Measurements from ENCODE around the gene CD58.
"Not testable (repeated sequence)": the region's sequence is repeated elsewhere in the genome, so short reads cannot be mapped to it uniquely, and the experiment has no call there.

Gene CD58

GRCh38 chr1:116593401-116593800 lies 22.6 kb upstream of the CD58 start:
- not testable (repeated sequence) for DNase-seq (ENCODE audit: low spot score)

DNA sequence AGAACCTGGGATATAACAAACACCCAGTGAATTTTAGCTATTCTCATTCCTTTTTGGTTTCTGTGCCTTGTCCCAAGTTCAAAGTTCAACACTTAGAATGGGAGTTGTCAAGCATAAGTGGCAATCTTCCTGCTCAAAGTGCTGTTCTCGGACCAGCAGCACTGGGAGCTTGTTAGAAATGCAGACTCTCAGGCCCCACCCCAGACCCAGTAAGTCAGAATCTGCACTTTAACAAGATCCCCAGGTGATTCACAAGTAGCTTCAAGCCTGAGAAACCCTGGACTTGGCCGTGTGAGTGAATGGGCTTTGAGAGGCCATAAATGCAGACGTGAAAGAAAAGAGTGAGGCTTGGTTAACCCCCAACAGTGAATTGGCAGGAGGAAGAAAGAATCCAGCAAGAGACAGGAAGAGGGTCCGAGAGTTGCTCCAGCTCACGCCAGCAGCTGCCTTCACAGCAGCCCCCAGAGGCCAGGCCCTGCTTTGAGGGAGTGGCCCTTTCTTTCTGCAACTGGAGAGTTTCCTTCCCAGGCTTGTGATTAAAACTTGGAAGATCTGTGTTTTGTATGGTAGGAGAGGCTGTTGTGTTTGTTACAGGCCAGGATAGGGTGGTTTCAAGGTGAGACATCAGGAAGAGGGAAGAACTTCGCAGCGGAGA lies 21.3 kb upstream of the CD58 start:
- DNase-seq (ENCODE audit: low spot score), result not testable (repeated sequence)

DNA sequence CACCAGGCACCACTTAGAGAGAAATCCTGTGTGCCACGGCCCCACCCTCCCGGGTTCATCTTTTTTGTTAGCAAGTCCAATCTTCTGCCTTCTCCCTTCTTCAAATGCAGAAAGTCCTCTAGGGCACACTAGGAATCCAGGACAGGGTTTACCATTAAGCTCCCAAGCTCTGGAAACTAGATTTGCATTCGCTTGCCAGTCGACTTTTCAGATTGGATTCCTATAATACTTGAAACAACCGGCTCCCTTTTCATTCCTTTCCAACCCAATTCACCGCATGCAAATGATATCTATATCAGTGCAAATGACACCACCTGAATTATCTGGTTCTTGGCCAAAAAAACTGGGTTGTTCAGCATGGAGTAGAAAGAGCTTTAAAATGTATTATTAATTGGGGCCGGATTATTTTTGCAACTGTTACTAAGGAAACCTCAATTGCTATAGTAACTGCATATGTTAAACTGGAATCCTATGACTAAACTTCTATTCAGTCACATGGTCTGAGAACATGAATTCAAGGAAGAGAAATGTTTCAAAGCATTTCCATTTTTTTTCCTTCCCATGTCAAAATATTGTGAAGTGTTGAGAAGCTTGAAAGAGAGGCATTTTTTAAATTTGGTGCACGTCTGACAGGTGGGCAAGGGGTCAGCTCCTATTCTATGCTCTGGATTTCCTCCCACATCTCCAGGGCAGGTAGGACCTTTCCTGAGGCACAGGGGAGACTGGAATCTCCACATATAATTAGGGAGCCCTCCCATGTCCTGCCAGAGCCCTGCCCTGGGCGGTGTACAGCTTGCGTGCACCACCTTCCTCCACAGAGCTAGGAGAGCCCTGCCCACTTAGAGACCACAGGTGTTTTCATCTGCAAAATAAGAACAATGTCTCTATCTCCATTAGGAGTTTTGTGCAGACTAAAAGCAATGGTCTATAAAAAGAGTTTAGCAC lies 20.5 kb upstream of the CD58 start:
- DNase-seq (ENCODE audit: low spot score), result not testable (repeated sequence)

DNA sequence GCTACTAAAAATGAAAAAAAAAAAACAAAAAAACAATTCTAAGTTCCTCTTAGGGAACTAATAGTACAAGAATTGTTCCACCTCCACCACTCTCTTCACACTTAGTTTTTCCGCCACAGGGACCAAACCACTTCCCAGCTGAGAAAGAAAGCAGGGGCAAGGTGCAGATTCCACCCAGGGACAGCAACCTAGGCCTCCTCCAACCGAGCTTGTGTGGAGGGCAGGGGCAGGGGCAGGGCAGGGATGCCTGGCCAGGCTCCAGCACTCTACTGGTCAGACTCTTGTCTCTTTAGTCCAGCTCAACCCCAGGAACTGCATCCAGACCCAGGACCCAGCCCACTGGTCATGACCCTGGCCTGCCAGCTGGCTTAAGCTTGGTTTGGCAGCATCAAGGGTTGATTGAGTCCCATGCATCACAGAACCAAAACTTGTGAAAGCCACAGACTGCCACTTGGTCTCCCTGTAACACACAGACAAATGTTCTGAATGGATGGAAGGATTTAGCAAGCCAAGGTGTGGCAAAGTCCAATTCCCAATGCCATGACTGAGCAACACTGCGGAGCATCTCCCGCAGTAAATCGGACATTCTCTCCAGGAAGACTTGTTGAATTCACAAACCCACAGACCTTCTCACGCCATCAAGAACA lies 19.7 kb upstream of the CD58 start:
- DNase-seq (ENCODE audit: low spot score), result not testable (repeated sequence)

- not testable (repeated sequence) for DNase-seq (ENCODE audit: low spot score)
Measured at GRCh38 chr1:116589101-116589735, 18.4 kb upstream of the CD58 start.

DNA sequence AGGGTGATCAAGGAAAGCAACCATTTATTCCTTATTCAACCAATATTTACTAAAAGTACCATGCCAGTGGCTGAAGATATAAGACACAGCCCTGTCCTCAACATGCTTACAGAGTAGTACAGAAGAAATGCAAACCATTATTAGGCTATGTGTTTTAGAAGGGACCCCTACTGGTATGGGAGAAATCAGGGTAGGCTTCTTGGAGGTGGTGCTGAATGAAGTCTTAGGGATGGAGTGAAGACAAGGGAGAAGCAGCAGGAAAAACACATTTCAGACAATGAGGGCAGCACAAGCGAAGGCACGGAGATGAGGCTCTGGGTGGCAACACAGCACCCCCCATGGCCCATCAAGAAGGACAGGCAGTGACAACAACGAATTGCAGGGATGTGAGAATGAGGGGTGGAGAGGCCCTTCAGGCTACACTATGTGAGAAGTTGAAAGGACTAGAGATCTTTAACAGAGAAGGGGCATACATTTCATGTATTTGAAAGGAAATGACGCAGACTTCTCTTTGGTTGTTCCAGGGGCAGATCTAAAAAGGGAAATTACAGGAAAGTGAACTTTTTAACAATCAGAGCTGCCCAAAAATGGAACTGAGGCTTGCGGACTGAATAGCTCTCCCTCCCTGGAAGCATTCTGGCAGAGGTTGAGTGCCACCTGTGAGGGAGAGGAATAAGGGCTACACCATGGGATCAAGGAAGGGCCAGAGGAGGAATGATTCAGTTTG lies 16.8 kb upstream of the CD58 start:
- DNase-seq (ENCODE audit: low spot score), result no peak

- DNase-seq (ENCODE audit: low spot score), result no peak
Measured at GRCh38 chr1:116586741-116587143, 15.9 kb upstream of the CD58 start.

DNA sequence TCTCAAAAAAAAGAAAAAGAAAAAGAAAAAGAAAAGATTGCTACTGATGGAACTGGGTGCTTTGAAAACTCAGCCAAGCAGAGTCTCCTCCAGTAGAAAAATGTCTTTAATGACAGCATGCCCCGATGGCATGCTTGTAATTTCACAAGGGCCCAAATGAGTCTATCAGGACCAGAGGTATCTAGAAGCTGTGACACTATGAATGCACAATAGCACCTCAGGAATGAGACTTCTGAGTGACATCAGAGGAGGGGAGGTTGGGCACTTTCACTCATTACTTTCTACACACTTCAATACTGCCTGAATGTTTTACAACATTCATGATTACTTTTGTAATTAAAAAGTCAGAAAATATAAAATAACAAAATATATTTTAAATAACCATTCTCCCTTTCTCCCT lies 15.1 kb upstream of the CD58 start:
- no peak for DNase-seq (ENCODE audit: low spot score)

GRCh38 chr1:116581323-116581885 lies 10.6 kb upstream of the CD58 start:
- DNase-seq (ENCODE audit: low spot score), result no peak

DNA sequence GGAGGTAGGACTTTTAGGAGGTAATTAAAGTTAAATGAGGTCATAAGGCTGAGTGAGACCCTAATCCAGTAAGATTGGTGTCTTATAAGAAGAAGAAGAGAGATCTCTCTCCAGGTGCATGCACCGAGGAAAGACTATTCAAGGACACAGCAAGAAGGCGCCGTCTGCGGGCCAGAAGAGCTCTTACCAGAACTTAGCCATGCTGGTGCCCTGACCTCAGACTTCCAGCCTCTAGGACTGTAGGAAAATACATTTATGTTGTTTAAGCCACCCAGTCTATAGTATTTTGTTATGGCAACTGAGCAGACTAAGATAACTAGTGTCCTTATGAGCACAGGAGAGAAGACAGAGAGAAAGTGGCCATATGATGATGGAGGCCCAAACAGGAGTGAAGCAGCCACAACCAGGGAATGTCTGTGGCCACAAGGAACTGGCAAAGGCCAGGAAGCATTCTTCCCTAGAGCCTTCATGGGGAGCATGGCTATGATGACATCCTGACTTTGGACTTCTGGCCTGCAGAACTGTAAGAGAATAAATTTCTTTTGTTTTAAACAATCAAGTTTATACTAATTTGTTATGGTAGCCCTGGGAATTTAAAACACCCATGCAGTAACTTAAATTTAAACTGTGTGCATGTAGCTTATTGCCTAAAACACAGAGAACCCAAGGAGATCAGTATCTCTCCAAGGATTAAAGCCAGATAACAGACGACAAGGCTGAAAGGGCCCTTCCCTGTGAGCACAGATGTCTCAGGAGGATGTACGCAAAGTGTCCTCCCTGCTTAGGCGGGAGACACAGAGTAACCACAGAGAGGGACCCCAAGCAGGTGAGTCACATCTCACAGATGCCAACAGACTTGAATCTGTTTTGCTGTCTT lies 9.9 kb upstream of the CD58 start:
- DNase-seq (ENCODE audit: low spot score), result no peak

- no peak for DNase-seq (ENCODE audit: low spot score)
Measured at GRCh38 chr1:116579259-116579875, 8.5 kb upstream of the CD58 start.

DNA sequence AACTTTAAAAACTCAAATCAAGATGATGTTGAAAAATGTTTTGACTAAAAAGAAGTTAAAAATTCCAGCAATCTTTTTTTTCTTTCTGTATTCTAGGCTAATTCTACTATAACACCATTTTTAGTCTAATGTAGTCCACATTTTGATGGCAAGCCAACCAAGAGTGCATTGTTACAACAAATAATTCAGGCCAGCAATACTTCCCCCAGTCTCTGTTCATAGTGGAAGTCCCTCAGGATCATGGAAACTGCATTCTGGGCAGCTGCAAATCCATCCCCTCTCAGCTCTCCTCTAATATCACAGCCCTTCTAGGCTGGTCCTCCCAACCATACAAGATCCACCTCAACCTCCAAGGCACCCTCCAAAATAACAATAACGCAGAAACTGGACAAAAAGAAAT lies 7.8 kb upstream of the CD58 start:
- DNase-seq (ENCODE audit: low spot score), result no peak

DNA sequence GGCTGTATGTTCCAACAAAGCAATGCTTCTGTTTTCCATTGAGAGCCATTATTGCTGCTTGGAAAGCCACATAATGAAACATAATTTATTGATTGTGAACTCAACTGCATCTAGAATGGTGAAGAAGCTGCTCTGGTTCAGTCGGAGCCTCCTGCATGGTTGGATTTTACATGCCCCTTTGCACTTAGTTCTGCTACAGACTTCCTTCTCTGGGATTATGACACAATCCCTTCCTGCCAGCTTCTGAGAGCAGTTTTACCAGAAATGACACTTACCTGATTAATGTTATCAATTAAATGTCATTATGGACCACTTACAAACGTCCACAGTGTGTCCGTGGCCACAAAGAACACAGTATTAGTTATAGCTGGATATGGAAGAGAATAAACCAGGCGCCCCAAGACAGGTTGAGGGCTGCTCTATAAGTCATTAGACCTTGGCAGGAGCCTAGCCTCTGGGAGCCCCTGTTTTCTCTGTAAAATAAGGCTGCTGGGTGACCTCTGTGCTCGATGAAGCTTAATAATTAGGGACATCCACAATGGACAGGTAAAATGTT lies 7.0 kb upstream of the CD58 start:
- DNase-seq (ENCODE audit: low spot score), result no peak

GRCh38 chr1:116574581-116575291 lies 3.9 kb upstream of the CD58 start:
- DNase-seq (ENCODE audit: low spot score), result peak; percentile 63

- DNase-seq (ENCODE audit: low spot score), result no peak
Measured at GRCh38 chr1:116573431-116574095, 2.7 kb upstream of the CD58 start.

- DNase-seq (ENCODE audit: low spot score), result no peak
Measured at GRCh38 chr1:116572771-116573430, 2.1 kb upstream of the CD58 start.

- no peak for DNase-seq (ENCODE audit: low spot score)
Measured at GRCh38 chr1:116572099-116572498, 1.3 kb upstream of the CD58 start.

Data from CD4-positive, alpha-beta T cell treated with Interleukin-15 for 4 hours (primary cell).